OCI-LY1 (cell line): Measurements from ENCODE around the gene MAZ.
"Not testable (repeated sequence)": the region's sequence is repeated elsewhere in the genome, so short reads cannot be mapped to it uniquely, and the experiment has no call there.

Experiments used
- H2AFZ ChIP-seq: fragments of 200-600 bp; sonication (generic), shearing (Covaris generic); 2 replicates; pipeline ENCODE4 v1.6.0; 2014; ENCODE audit warnings: antibody characterized with exemption, mild to moderate bottlenecking, low read length
- H3F3A ChIP-seq: fragments of 200-600 bp; sonication (generic), shearing (Covaris generic); 2 replicates; pipeline ENCODE4 v1.6.0; 2014; ENCODE audit warnings: mild to moderate bottlenecking, antibody characterized with exemption, low read length, moderate library complexity; ENCODE audit not compliant: insufficient read depth
- H3K27ac ChIP-seq: fragments of 200-600 bp; sonication (generic); 2 replicates; pipeline ENCODE4 v1.5.1; 2014; ENCODE audit warnings: low read length, mixed run types, mild to moderate bottlenecking, low read depth; ENCODE audit not compliant: poor library complexity, severe bottlenecking
- H3K27me3 ChIP-seq: fragments of 200-600 bp; sonication (generic); 2 replicates; pipeline ENCODE4 v1.6.0; 2014; ENCODE audit warnings: antibody characterized with exemption, mild to moderate bottlenecking, low read length, moderate library complexity; ENCODE audit not compliant: insufficient read depth
- H3K36me3 ChIP-seq: fragments of 200-600 bp; sonication (generic); 2 replicates; pipeline ENCODE4 v1.6.1; 2014; ENCODE audit warnings: mild to moderate bottlenecking, antibody characterized with exemption, low read length, moderate library complexity, mixed read lengths; ENCODE audit not compliant: insufficient read depth
- H3K4me1 ChIP-seq: fragments of 200-600 bp; sonication (generic); 2 replicates; pipeline ENCODE4 v1.5.1; 2014; ENCODE audit warnings: mild to moderate bottlenecking, low read length, moderate library complexity; ENCODE audit not compliant: insufficient read depth, severe bottlenecking
- H3K4me2 ChIP-seq: fragments of 200-600 bp; sonication (generic), shearing (Covaris generic); 2 replicates; pipeline ENCODE4 v1.6.1; 2014; ENCODE audit warnings: low read length
- H3K4me3 ChIP-seq: fragments of 200-600 bp; sonication (generic); 2 replicates; pipeline ENCODE4 v1.5.1; 2014; ENCODE audit warnings: low read length, low read depth, mild to moderate bottlenecking, mixed read lengths; ENCODE audit not compliant: poor library complexity, severe bottlenecking
- H3K79me2 ChIP-seq: fragments of 200-600 bp; shearing (Covaris generic); 2 replicates; pipeline ENCODE4 v1.6.1; 2016; ENCODE audit warnings: mixed run types, low read length, mixed read lengths; ENCODE audit not compliant: insufficient read depth
- H3K9ac ChIP-seq: fragments of 200-600 bp; sonication (generic), shearing (Covaris generic); 2 replicates; pipeline ENCODE4 v1.6.1; 2014; ENCODE audit warnings: mild to moderate bottlenecking, low read length, mixed read lengths
- H3K9me2 ChIP-seq: fragments of 200-600 bp; sonication (generic), shearing (Covaris generic); 2 replicates; pipeline ENCODE4 v1.6.1; 2014; ENCODE audit warnings: low read depth, mild to moderate bottlenecking, low read length, mixed read lengths
- H3K9me3 ChIP-seq: fragments of 200-600 bp; shearing (Covaris generic); 2 replicates; pipeline ENCODE4 v1.6.1; 2014; ENCODE audit warnings: low read length, mixed read lengths
- H4K20me1 ChIP-seq: fragments of 200-600 bp; sonication (generic), shearing (Covaris generic); 2 replicates; pipeline ENCODE4 v1.6.0; 2016; ENCODE audit warnings: mild to moderate bottlenecking, low read length; ENCODE audit not compliant: insufficient read depth
- EZH2 ChIP-seq: fragments of 200-600 bp; sonication (generic), shearing (Covaris generic); IDR thresholded peaks from 2 replicates; pipeline ENCODE4 v1.8.0; 2017; ENCODE audit warnings: borderline replicate concordance, mixed run types, mild to moderate bottlenecking, antibody characterized with exemption, low read length, moderate library complexity, mixed read lengths
- TF ChIP-seq, protein P1 (sequence below): fragments of 200-600 bp; sonication (generic), shearing (Covaris generic); IDR thresholded peaks from 2 replicates; pipeline ENCODE4 v1.5.1; 2017; ENCODE audit warnings: mild to moderate bottlenecking, antibody characterized with exemption, low read length, moderate library complexity, mixed read lengths

MAZ gene

GRCh38 chr16:29784157-29784556, 22.2 kb upstream of the MAZ start:
- Histone ChIP-seq H4K20me1 (no peaks in the 10 kb centered on the region), H3K4me2 (no peak overlapping the region), H3F3A (no peaks in the 10 kb centered on the region), H3K27me3 (0 out of 2 replicates have a peak, but pooled peaks cover 11% of the 10 kb centered on the region), H3K36me3 (no peaks in the 10 kb centered on the region), H3K79me2 (no peaks in the 10 kb centered on the region), H2AFZ (no peak overlapping the region), H3K9me3 (no peaks in the 10 kb centered on the region), H3K27ac (no peak overlapping the region), H3K4me1 (peaks cover 11% of the 10 kb centered on the region), H3K9me2 (no peaks in the 10 kb centered on the region), H3K9ac (no peak overlapping the region), H3K4me3 (no peak overlapping the region)
- TF ChIP-seq, protein P1, sequence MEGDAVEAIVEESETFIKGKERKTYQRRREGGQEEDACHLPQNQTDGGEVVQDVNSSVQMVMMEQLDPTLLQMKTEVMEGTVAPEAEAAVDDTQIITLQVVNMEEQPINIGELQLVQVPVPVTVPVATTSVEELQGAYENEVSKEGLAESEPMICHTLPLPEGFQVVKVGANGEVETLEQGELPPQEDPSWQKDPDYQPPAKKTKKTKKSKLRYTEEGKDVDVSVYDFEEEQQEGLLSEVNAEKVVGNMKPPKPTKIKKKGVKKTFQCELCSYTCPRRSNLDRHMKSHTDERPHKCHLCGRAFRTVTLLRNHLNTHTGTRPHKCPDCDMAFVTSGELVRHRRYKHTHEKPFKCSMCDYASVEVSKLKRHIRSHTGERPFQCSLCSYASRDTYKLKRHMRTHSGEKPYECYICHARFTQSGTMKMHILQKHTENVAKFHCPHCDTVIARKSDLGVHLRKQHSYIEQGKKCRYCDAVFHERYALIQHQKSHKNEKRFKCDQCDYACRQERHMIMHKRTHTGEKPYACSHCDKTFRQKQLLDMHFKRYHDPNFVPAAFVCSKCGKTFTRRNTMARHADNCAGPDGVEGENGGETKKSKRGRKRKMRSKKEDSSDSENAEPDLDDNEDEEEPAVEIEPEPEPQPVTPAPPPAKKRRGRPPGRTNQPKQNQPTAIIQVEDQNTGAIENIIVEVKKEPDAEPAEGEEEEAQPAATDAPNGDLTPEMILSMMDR, result no peak
- no peak for TF ChIP-seq EZH2

- peak overlapping the region; percentile 80 for H3K4me2 ChIP-seq
- H3K27ac ChIP-seq, result no peak overlapping the region
Observed at GRCh38 chr16:29784901-29785500, 21.3 kb upstream of the MAZ start.

DNA sequence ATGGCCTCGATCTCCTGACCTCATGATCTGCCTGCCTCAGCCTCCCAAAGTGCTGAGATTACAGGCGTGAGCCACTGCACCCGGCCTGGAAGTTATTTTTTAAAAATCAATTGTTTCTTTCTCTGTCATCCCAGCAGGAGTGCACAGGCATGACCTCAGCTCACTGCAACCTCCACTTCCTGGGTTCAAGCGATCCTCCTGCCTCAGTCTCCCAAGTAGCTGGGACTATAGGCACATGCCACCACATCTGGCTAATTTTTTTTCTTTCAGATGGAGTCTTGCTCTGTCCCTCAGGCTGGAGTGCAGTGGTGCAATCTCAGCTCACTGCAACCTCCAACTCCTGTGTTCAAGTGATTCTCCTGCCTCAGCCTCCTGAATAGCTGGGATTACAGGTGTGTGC, 19.2 kb upstream of the MAZ start:
- not testable (repeated sequence) for H3K27me3 ChIP-seq, H3K9me3 ChIP-seq, H3F3A ChIP-seq, H4K20me1 ChIP-seq, H3K4me2 ChIP-seq, H3K9ac ChIP-seq, H2AFZ ChIP-seq, H3K27ac ChIP-seq, H3K4me3 ChIP-seq, H3K36me3 ChIP-seq, H3K9me2 ChIP-seq
- Histone ChIP-seq H3K79me2 (peaks cover 14% of the 10 kb centered on the region), H3K4me1 (peaks cover 28% of the 10 kb centered on the region)

More at GRCh38 chr16:29784901-29785500, 21.3 kb upstream of the MAZ start:
- Histone ChIP-seq H3K9ac (peak overlapping the region; percentile 46; the same call in 1 of the 2 replicates), H3F3A (no peaks in the 10 kb centered on the region), H3K4me1 (peaks cover 18% of the 10 kb centered on the region), H3K36me3 (no peaks in the 10 kb centered on the region), H3K27me3 (0 out of 2 replicates have a peak, but pooled peaks cover 11% of the 10 kb centered on the region), H3K9me3 (no peaks in the 10 kb centered on the region), H3K9me2 (no peaks in the 10 kb centered on the region), H3K4me3 (peak overlapping the region; percentile 53), H4K20me1 (no peaks in the 10 kb centered on the region), H3K79me2 (no peaks in the 10 kb centered on the region), H2AFZ (0 out of 2 replicates have a peak overlapping the region, but pooled peaks have one; percentile 27)
- TF ChIP-seq, protein P1, result peak; percentile 86
- no peak for TF ChIP-seq EZH2

GRCh38 chr16:29789775-29790182, 16.6 kb upstream of the MAZ start:
- peaks cover 31% of the 10 kb centered on the region for H3K36me3 ChIP-seq
- H2AFZ ChIP-seq, result no peak overlapping the region
- H3K4me2 ChIP-seq, result peak overlapping the region; percentile 84
- no peaks in the 10 kb centered on the region for H3K27me3 ChIP-seq
- peaks cover 45% of the 10 kb centered on the region for H3K4me1 ChIP-seq
- no peaks in the 10 kb centered on the region for H3K9me2 ChIP-seq
- H3K9ac ChIP-seq, result peak overlapping the region; percentile 85
- TF ChIP-seq, protein P1, result no peak
- TF ChIP-seq EZH2, result no peak
- H3K27ac ChIP-seq, result peak overlapping the region; percentile 68
- H3F3A ChIP-seq, result no peaks in the 10 kb centered on the region
- no peaks in the 10 kb centered on the region for H4K20me1 ChIP-seq
- H3K4me3 ChIP-seq, result peak overlapping the region; percentile 97
- H3K79me2 ChIP-seq, result peaks cover 41% of the 10 kb centered on the region
- H3K9me3 ChIP-seq, result no peaks in the 10 kb centered on the region
